Measurements from ENCODE around the gene GPAT2.
"Not testable (repeated sequence)": the region's sequence is repeated elsewhere in the genome, so short reads cannot be mapped to it uniquely, and the experiment has no call there.

DNA sequence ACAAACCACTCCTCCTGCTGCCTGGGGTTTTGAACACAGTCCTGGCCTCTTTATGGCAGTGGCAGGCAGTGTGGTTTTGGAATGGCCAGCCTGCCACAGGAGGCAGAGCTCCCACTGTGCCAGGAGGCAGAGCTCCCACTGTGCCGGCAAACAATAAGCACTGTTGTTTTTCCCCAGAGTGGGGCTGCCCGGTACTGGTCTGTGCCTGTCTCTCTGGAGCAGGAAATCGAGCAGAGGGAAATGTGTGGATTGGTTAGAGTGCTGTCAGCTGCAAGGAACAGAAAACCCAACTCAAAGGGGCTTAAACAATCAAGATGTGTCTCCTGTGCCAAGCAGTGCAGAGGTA is 15.2 kb upstream of the GPAT2 start:
- not testable (repeated sequence) for TF ChIP-seq POLR2A (IDR thresholded peaks at IDR 0.05; ENCODE audit: low read length); GATA1 (IDR thresholded peaks at IDR 0.05; ENCODE audit: low read depth, low read length)

Measured in erythroblast (primary cell).